ENCODE measurements around the gene NINJ1. TPM values are rescaled to one million over a fixed set of nuclear protein-coding genes. Genes with fewer than 3 reads are reported as not detected.
"Not testable (repeated sequence)": the region's sequence is repeated elsewhere in the genome, so short reads cannot be mapped to it uniquely, and the experiment has no call there.

Gene NINJ1
- total RNA-seq, 1 donor from 2014 or later, result 29.4 TPM

GRCh38 chr9:93151097-93151784 is 17.2 kb upstream of the NINJ1 start:
- no peak overlapping the region for H3K27ac Mint-ChIP-seq (ENCODE audit: unreplicated experiment)
- H3K9me3 Mint-ChIP-seq (ENCODE audit: unreplicated experiment), result no peaks in the 10 kb centered on the region
- no peak overlapping the region for H3K4me3 Mint-ChIP-seq (ENCODE audit: unreplicated experiment)
- no peak for DNase-seq
- TF ChIP-seq, protein P1, sequence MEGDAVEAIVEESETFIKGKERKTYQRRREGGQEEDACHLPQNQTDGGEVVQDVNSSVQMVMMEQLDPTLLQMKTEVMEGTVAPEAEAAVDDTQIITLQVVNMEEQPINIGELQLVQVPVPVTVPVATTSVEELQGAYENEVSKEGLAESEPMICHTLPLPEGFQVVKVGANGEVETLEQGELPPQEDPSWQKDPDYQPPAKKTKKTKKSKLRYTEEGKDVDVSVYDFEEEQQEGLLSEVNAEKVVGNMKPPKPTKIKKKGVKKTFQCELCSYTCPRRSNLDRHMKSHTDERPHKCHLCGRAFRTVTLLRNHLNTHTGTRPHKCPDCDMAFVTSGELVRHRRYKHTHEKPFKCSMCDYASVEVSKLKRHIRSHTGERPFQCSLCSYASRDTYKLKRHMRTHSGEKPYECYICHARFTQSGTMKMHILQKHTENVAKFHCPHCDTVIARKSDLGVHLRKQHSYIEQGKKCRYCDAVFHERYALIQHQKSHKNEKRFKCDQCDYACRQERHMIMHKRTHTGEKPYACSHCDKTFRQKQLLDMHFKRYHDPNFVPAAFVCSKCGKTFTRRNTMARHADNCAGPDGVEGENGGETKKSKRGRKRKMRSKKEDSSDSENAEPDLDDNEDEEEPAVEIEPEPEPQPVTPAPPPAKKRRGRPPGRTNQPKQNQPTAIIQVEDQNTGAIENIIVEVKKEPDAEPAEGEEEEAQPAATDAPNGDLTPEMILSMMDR (IDR thresholded peaks at IDR 0.05; ENCODE audit: partially characterized antibody, unreplicated experiment), result no peak
- peaks cover 4% of the 10 kb centered on the region for H3K4me1 Mint-ChIP-seq (ENCODE audit: low read depth, unreplicated experiment)
- H3K36me3 Mint-ChIP-seq (ENCODE audit: unreplicated experiment), result no peaks in the 10 kb centered on the region
- no peaks in the 10 kb centered on the region for H3K27me3 Mint-ChIP-seq (ENCODE audit: unreplicated experiment)

- Mint-ChIP-seq H3K4me1 (ENCODE audit: low read depth, unreplicated experiment) (peaks cover 3% of the 10 kb centered on the region), H3K27ac (ENCODE audit: unreplicated experiment) (no peak overlapping the region), H3K9me3 (ENCODE audit: unreplicated experiment) (no peaks in the 10 kb centered on the region), H3K4me3 (ENCODE audit: unreplicated experiment) (no peak overlapping the region), H3K36me3 (ENCODE audit: unreplicated experiment) (no peaks in the 10 kb centered on the region), H3K27me3 (ENCODE audit: unreplicated experiment) (no peaks in the 10 kb centered on the region)
- DNase-seq, result no peak
- TF ChIP-seq, protein P1 (IDR thresholded peaks at IDR 0.05; ENCODE audit: partially characterized antibody, unreplicated experiment), result no peak
Observed at GRCh38 chr9:93149361-93149760, 15.3 kb upstream of the NINJ1 start.

DNA sequence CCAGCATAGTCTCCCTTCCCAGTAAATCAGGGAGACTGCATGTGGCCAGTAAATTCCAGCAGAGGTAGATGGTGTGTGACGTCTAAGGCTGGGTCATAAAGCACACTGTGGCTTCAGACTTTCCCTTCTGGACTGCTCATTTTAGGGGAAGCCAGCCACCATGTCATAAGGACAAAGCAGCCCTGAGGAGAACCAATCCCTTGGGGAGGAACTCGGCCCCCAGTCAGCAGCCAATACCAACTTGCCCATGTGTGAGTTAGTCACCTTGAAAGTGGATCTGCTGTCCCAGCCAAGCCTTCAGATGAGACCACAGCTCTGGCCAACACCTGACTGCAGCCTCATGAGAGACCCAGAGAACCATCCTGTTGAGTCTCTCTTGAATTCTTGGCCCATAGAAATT is 14.7 kb upstream of the NINJ1 start:
- no peaks in the 10 kb centered on the region for H3K36me3 Mint-ChIP-seq (ENCODE audit: unreplicated experiment)
- H3K4me3 Mint-ChIP-seq (ENCODE audit: unreplicated experiment), result no peak overlapping the region
- TF ChIP-seq, protein P1 (IDR thresholded peaks at IDR 0.05; ENCODE audit: partially characterized antibody, unreplicated experiment), result no peak
- no peaks in the 10 kb centered on the region for H3K27me3 Mint-ChIP-seq (ENCODE audit: unreplicated experiment)
- no peaks in the 10 kb centered on the region for H3K9me3 Mint-ChIP-seq (ENCODE audit: unreplicated experiment)
- DNase-seq, result no peak
- H3K27ac Mint-ChIP-seq (ENCODE audit: unreplicated experiment), result no peak overlapping the region
- H3K4me1 Mint-ChIP-seq (ENCODE audit: low read depth, unreplicated experiment), result peaks cover 6% of the 10 kb centered on the region

- Mint-ChIP-seq H3K4me1 (ENCODE audit: low read depth, unreplicated experiment) (peaks cover 6% of the 10 kb centered on the region), H3K9me3 (ENCODE audit: unreplicated experiment) (no peaks in the 10 kb centered on the region), H3K4me3 (ENCODE audit: unreplicated experiment) (no peak overlapping the region), H3K27ac (ENCODE audit: unreplicated experiment) (no peak overlapping the region), H3K27me3 (ENCODE audit: unreplicated experiment) (peaks cover under 1% of the 10 kb centered on the region), H3K36me3 (ENCODE audit: unreplicated experiment) (no peaks in the 10 kb centered on the region)
- DNase-seq, result no peak
- TF ChIP-seq, protein P1 (IDR thresholded peaks at IDR 0.05; ENCODE audit: partially characterized antibody, unreplicated experiment), result no peak
Observed at GRCh38 chr9:93147632-93148031, 13.6 kb upstream of the NINJ1 start.

DNA sequence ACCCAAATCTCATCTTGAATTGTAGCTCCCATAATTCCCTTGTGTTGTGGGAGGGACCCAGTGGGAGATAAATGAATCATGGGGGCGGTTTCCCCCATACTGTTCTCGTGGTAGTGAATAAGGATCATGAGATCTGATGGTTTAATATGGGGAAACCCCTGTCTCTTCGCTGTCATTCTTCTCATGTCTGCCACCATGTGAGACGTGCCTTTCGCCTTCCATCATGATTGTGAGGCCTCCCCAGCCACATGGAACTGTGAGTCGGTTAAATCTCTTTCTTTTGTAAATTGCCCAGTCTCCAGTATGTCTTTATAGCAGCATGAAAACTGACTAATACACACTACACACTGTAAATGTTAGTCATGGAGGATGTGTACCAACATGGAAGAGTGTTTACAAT is 12.6 kb upstream of the NINJ1 start:
- not testable (repeated sequence) for H3K27ac Mint-ChIP-seq (ENCODE audit: unreplicated experiment); H3K27me3 Mint-ChIP-seq (ENCODE audit: unreplicated experiment); H3K4me1 Mint-ChIP-seq (ENCODE audit: low read depth, unreplicated experiment); H3K4me3 Mint-ChIP-seq (ENCODE audit: unreplicated experiment); H3K9me3 Mint-ChIP-seq (ENCODE audit: unreplicated experiment); DNase-seq; H3K36me3 Mint-ChIP-seq (ENCODE audit: unreplicated experiment)
